A549 (cell line): ENCODE measurements around the gene HNRNPK.

Experiments used
- CEBPB ChIP-seq, 2 experiments: fragments of >200 bp in 1 of 2; sonication (Bioruptor Twin) in 1 of 2; formaldehyde crosslinking in 1 of 2; IDR thresholded peaks; 2 replicates each; pipeline ENCODE4 v1.6.1; 2012 to 2016
- EP300 ChIP-seq, 2 experiments: fragments of >200 bp; sonication (Bioruptor Twin); formaldehyde crosslinking; IDR thresholded peaks; 2 replicates in 1 of 2; 3 replicates in 1 of 2; pipeline ENCODE4 v1.6.1; 2016 to 2017
- MAFK ChIP-seq: fragments of 450-650 bp; IDR thresholded peaks from 2 replicates; pipeline ENCODE4 v1.6.1; 2014; ENCODE audit not compliant: partially characterized antibody
- POLR2A ChIP-seq: IDR thresholded peaks from 2 replicates; pipeline ENCODE4 v1.6.1; 2012; ENCODE audit warnings: mild to moderate bottlenecking, low read length
- RAD21 ChIP-seq, 2 experiments: fragments of >200 bp in 1 of 2; sonication (Bioruptor Twin) in 1 of 2; formaldehyde crosslinking in 1 of 2; IDR thresholded peaks in 1 of 2; conservative IDR thresholded peaks in 1 of 2; 2 replicates in 1 of 2; 3 replicates in 1 of 2; pipeline ENCODE4 v1.6.1; 2012 to 2018; ENCODE audit warnings: inconsistent platforms in 1 of 2
- SMC3 ChIP-seq: fragments of >200 bp; sonication (Bioruptor Twin); formaldehyde crosslinking; IDR thresholded peaks from 3 replicates; pipeline ENCODE4 v1.6.1; 2018; ENCODE audit warnings: inconsistent platforms
- ZSCAN20 ChIP-seq: fragments of 250-450 bp; sonication (Bioruptor Pico); IDR thresholded peaks from 2 replicates; pipeline ENCODE4 v1.8.0; 2022; ENCODE audit warnings: mild to moderate bottlenecking, moderate library complexity
- TF ChIP-seq, protein P1 (sequence below): fragments of >200 bp; sonication (Bioruptor Twin); formaldehyde crosslinking; IDR thresholded peaks from 3 replicates; pipeline ENCODE4 v1.5.1; 2016
- TF ChIP-seq, protein P2 (sequence below): fragments of >200 bp; sonication (Bioruptor Twin); formaldehyde crosslinking; IDR thresholded peaks from 3 replicates; pipeline ENCODE4 v1.6.1; 2016
- TF ChIP-seq, protein P3 (sequence below): fragments of 200-600 bp; sonication (generic); IDR thresholded peaks from 2 replicates; pipeline ENCODE4 v1.6.1; 2016; ENCODE audit warnings: antibody characterized with exemption, mild to moderate bottlenecking, moderate library complexity

DNA sequence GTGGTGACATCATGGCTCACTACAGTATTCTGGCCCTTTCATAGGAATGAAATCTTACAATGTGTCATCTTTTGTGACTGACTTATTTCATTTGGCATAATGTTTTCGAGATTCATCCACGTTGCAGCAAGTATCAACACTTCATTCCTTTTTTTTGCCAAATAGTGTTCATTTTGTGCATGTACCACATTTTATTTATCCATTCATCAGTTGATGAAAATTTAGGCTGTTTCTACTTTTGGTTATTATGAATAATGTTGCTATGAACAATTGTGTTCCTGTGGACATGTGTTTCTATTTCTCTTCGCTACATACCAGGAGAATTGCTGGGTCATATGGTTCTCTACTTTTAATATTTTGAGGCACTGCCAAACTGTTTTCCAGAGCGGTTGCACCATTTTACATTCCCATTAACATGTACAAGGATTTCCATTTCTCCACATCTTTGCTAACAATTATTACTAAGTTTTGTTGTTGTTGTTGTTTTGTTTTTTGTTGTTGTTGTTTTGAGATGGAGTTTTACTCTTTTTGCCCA lies 44.1 kb upstream of the HNRNPK start:
- TF ChIP-seq RAD21 (conservative IDR thresholded peaks at IDR 0.05 in 1 of 2, IDR thresholded peaks at IDR 0.05 in 1 of 2): no peak
- TF ChIP-seq, protein P1, sequence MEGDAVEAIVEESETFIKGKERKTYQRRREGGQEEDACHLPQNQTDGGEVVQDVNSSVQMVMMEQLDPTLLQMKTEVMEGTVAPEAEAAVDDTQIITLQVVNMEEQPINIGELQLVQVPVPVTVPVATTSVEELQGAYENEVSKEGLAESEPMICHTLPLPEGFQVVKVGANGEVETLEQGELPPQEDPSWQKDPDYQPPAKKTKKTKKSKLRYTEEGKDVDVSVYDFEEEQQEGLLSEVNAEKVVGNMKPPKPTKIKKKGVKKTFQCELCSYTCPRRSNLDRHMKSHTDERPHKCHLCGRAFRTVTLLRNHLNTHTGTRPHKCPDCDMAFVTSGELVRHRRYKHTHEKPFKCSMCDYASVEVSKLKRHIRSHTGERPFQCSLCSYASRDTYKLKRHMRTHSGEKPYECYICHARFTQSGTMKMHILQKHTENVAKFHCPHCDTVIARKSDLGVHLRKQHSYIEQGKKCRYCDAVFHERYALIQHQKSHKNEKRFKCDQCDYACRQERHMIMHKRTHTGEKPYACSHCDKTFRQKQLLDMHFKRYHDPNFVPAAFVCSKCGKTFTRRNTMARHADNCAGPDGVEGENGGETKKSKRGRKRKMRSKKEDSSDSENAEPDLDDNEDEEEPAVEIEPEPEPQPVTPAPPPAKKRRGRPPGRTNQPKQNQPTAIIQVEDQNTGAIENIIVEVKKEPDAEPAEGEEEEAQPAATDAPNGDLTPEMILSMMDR: no peak
- no peak for TF ChIP-seq POLR2A
- TF ChIP-seq, protein P2, sequence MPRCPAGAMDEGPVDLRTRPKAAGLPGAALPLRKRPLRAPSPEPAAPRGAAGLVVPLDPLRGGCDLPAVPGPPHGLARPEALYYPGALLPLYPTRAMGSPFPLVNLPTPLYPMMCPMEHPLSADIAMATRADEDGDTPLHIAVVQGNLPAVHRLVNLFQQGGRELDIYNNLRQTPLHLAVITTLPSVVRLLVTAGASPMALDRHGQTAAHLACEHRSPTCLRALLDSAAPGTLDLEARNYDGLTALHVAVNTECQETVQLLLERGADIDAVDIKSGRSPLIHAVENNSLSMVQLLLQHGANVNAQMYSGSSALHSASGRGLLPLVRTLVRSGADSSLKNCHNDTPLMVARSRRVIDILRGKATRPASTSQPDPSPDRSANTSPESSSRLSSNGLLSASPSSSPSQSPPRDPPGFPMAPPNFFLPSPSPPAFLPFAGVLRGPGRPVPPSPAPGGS: no peak
- TF ChIP-seq EP300 (IDR thresholded peaks at IDR 0.05): no peak
- no peak for TF ChIP-seq MAFK
- TF ChIP-seq ZSCAN20 (CRISPR knock-in tag): no peak
- no peak for TF ChIP-seq SMC3
- TF ChIP-seq, protein P3, sequence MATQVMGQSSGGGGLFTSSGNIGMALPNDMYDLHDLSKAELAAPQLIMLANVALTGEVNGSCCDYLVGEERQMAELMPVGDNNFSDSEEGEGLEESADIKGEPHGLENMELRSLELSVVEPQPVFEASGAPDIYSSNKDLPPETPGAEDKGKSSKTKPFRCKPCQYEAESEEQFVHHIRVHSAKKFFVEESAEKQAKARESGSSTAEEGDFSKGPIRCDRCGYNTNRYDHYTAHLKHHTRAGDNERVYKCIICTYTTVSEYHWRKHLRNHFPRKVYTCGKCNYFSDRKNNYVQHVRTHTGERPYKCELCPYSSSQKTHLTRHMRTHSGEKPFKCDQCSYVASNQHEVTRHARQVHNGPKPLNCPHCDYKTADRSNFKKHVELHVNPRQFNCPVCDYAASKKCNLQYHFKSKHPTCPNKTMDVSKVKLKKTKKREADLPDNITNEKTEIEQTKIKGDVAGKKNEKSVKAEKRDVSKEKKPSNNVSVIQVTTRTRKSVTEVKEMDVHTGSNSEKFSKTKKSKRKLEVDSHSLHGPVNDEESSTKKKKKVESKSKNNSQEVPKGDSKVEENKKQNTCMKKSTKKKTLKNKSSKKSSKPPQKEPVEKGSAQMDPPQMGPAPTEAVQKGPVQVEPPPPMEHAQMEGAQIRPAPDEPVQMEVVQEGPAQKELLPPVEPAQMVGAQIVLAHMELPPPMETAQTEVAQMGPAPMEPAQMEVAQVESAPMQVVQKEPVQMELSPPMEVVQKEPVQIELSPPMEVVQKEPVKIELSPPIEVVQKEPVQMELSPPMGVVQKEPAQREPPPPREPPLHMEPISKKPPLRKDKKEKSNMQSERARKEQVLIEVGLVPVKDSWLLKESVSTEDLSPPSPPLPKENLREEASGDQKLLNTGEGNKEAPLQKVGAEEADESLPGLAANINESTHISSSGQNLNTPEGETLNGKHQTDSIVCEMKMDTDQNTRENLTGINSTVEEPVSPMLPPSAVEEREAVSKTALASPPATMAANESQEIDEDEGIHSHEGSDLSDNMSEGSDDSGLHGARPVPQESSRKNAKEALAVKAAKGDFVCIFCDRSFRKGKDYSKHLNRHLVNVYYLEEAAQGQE: no peak
- TF ChIP-seq CEBPB (IDR thresholded peaks at IDR 0.05): no peak
